Suprapubic skin (tissue), 4 donors: ENCODE data around the gene LGALS7.

Experiments
- EP300 ChIP-seq: sonication (generic); formaldehyde crosslinking; IDR thresholded peaks from one replicate; pipeline ENCODE4 v1.6.1; 2017; ENCODE audit warnings: antibody characterized with exemption
- POLR2A ChIP-seq, 2 donors: fragments of 450-650 bp; IDR thresholded peaks; one replicate each; pipeline ENCODE4 v1.6.1; 2017; ENCODE audit warnings: antibody characterized with exemption in 2 of 2, mild to moderate bottlenecking in 2 of 2, moderate library complexity in 2 of 2
- POLR2AphosphoS5 ChIP-seq, 3 donors: sonication (generic); formaldehyde crosslinking; IDR thresholded peaks; one replicate each; pipeline ENCODE4 v1.6.1; 2017; ENCODE audit warnings: antibody characterized with exemption in 3 of 3
- TF ChIP-seq, protein P1 (sequence below), 2 donors: fragments of 200-600 bp in 1 of 2; fragments of 450-650 bp in 1 of 2; sonication (generic) in 1 of 2; IDR thresholded peaks; one replicate each; pipeline ENCODE4 v1.5.1; 2016 to 2019; ENCODE audit warnings: antibody characterized with exemption in 2 of 2, mild to moderate bottlenecking in 1 of 2, moderate library complexity in 1 of 2

DNA sequence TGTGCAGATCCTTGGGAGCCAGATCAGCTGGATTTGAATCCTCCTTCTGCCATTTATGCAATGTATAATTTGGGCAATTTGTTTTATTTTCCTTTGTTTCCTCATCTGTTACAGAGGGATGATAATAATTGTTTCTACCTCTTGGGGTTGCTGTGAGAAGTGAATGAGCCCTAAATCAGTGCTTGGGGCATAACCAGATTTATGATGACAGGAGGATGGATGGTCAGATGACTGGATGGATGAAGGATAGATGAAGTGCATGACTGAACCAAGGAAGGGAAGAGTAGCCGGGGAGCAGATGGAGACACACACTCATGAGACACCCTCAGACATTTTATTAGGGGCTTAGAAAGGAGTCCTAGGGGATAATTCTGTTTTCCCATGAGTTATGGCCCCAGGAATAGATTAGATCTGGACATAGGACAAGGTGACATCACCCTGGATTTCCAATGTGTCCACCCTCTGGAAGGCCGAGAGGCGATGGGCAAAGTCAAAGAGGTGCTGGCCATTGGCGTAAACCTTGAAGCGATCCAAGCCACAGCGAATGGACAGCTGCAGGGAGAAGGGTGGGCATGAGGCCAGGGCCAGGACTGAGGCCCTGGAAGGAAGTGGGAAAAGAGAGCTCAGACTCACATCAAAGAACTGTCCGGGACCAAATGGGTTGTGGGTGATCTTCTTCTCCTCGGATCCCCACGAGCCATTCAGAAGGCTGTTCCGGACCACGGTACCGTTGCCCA, 28.2 kb upstream of the LGALS7 start:
- TF ChIP-seq, protein P1, sequence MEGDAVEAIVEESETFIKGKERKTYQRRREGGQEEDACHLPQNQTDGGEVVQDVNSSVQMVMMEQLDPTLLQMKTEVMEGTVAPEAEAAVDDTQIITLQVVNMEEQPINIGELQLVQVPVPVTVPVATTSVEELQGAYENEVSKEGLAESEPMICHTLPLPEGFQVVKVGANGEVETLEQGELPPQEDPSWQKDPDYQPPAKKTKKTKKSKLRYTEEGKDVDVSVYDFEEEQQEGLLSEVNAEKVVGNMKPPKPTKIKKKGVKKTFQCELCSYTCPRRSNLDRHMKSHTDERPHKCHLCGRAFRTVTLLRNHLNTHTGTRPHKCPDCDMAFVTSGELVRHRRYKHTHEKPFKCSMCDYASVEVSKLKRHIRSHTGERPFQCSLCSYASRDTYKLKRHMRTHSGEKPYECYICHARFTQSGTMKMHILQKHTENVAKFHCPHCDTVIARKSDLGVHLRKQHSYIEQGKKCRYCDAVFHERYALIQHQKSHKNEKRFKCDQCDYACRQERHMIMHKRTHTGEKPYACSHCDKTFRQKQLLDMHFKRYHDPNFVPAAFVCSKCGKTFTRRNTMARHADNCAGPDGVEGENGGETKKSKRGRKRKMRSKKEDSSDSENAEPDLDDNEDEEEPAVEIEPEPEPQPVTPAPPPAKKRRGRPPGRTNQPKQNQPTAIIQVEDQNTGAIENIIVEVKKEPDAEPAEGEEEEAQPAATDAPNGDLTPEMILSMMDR (IDR thresholded peaks at IDR 0.05), result no peak
- TF ChIP-seq POLR2A (IDR thresholded peaks at IDR 0.05), result no peak
- TF ChIP-seq EP300, result no peak
- TF ChIP-seq POLR2AphosphoS5 (IDR thresholded peaks at IDR 0.05), result no peak
